CD4-positive, alpha-beta T cell treated with Interleukin-1 beta for 1 hour (primary cell): ENCODE data around the gene PUS1.
"Not testable (repeated sequence)": the region's sequence is repeated elsewhere in the genome, so short reads cannot be mapped to it uniquely, and the experiment has no call there.

Experiments
- DNase-seq, 2 donors: peaks; one replicate each; pipeline ENCODE4 v3.0.0-alpha.2; 2020 to 2022

Gene PUS1

DNA sequence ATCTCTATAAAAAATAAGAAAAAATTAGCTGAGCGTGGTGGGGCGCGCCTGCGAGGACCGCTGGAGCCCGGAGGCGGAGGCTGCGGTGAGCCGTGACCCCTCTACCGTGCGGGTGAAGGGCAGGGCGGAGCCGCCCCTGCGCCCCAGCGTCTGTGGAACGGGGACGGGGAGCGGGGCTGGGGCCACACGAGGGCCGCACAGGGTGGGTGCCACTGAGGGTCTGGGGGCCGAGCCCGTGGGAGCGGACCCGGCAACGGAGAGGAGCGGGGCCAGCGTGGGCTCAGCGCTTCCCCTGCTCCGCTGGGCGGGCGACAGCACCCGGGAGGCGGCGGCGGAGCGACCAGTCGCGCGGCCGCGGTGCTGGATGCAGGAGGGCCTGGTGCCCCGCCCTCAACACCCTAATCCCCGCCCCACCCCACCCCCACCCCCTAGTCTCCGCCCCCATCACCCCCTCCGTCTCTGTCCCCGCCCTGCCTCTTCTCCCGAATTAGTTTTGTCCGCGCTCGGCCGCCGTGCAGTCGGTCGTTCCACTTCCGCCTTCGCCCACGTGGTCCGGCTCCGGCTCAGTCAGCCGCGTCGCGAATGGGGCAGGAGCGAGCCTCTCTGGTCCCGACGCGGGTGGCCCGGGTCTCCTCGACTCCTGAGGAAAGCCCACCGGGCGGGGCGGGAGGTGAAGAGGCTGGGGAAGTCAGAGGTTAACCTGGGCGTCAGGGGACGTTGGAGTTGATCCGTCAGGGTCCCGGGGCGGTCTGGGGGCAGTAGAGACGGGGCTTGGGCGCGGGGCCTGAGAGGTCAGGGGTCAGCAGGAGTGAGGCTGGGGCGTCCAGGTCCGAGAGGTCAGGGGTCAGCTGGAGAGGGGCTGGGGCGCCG is at the start of gene PUS1:
PUS1 (plus strand) TSS at position 566 of the 870 bp plus-strand sequence. CDS start 447 bp downstream, outside the sequence.
- DNase-seq = peak; percentile 95

DNA sequence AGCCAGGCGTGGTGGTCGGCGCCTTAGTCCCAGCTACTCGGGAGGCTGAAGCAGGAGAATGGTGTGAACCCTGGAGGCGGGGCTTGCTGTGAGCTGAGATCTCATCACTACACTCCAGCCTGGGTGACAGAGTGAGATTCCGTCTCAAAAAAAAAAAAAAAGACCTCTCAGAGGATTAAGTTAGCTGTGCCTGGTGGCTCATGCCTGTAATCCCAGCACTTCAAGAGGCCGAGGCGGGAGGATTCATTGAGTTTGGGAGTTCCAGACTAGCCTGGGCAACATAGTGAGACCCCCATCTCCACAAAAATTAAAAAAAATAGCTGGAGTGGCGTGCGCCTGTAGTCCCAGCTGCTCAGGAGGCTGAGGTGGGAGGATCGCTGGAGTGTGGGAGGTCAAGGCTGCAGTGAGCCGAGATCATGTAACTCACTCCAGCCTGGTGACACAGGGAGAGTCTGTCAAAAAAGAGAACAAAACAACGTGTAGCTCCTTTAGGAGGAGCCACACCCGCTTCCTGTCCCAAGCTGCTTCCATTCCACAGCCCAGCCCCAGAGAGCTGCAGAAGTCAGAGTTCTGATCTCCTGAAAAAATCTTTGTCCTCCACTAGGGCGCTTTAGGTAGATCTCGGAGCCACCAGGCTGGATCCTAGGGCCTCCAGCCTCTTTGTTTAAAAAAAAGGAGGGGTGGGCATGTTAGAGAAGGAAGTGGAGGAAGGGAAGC is 46.1 kb upstream of the PUS1 start:
- DNase-seq = peak in 1 of 2 donors; percentile 28

DNA sequence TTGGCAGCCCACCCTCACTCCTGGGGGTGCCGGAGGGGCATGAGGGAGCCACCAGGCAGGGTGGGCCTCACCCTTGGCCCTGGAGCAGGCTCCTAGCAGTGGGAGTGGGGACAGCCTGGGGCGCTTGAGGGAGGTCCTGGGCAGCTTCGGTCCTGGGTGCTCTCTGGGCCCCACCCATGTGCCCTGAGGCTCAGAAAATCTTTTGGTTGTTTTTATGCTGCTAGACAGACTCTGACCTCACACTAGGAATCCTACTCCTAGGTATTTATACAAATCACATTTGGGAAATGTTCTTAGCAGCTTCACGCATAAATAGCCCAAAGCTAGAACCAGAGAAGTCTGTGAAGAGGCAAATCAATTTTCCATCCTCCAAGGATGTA is 45.6 kb upstream of the PUS1 start:
- DNase-seq = no peak

DNA sequence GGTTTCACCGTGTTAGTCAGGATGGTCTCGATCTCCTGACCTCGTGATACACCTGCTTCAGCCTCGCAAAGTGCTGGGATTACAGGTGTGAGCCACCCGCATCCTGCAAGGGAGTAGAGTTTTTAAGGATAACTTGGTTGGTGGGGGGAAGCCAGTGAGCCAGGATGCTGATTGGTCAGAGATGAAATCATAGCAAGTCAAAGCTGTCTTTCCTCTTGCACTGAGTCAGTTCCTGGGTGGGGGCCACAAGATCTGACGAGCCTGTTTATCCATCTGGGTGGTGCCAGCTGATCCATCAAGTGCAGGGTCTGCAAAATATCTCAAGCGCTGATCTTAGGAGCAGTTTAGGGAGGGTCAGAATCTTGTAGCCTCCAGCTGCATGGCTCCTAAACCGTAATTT is 44.0 kb upstream of the PUS1 start:
- not testable (repeated sequence) for DNase-seq

DNA sequence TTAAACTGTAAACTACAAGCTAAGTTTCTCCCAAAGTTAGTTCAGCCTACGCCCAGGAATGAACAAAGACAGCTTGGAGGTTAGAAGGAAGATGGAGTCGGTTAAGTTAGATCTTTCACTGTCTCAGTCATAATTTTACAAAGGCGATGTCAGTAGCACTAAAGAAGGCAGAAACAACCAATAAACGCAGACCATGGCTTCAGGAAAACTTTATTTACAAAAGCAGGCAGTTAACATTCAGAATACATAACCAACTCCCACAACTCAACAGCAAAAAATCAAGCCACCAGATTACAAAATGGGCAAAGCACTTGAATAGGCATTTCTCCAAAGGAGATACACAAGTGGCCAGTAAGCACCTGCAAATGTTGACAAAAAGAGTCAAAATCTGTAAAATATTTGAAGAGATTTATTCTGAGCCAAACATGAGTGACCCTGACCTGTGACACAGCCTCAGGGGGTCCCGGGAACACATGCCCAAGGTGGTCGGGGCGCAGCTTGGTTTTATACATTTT is 43.5 kb upstream of the PUS1 start:
- DNase-seq = no peak

DNA sequence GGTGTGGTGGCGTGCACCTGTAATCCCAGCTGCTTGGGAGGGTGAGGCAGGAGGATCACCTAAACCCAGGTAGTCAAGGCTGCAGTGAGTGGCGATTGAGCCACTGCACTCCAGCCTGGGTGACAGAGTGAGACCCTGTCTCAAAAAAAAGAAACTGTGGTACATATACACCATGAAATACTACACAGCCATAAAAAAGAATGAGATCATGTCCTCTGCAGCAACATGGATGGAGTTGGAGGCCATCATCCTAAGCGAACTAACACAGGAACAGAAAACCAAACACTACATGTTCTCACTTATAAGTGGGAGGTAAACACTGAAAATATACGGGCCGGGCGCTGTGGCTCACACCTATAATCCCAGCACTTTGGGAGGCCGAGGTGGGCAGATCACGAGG is 37.4 kb upstream of the PUS1 start:
- DNase-seq = not testable (repeated sequence)

DNA sequence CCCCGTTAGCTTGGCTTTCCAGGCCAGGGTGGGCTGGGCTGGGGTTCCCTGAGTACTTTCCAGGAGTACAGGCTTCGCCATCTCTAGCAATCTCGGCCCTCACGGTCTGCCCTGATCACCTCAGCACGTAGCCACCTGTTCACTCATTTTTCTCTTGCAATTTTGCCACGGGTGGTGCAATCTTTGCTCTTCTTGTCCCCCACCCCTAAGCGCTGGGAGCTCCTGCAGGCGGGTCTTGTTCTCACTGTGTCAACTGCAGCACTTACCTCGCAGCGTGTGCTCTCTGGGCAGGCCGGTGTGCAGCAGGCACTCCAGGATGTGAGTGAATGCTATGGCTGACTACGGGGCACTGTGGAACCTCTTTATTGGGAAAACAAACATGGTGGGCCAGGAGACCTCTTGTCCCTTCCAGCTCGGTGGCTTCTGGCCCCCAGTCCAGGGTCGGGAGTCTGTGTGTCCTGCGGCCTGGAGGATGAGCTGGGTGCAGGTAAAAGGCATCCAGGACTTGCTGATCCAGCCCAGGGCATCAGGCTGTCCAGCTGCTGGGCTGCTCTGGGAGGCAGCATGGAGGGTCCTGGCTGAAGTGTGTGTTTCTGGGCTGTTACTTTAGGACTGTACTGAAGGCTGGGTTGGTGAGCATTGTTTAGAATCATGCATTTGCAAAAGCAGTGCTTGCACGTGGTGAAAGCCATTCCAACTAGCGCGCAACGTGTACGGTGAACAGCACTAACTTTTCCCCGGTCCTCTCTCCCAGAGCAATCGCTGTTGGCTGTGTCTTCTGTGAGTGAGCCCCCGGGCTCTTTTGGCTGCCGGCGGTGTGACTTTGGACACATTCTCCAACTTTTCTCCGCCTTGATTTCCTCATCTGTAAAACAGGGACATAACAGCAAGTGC is 36.1 kb upstream of the PUS1 start:
- DNase-seq = no peak

DNA sequence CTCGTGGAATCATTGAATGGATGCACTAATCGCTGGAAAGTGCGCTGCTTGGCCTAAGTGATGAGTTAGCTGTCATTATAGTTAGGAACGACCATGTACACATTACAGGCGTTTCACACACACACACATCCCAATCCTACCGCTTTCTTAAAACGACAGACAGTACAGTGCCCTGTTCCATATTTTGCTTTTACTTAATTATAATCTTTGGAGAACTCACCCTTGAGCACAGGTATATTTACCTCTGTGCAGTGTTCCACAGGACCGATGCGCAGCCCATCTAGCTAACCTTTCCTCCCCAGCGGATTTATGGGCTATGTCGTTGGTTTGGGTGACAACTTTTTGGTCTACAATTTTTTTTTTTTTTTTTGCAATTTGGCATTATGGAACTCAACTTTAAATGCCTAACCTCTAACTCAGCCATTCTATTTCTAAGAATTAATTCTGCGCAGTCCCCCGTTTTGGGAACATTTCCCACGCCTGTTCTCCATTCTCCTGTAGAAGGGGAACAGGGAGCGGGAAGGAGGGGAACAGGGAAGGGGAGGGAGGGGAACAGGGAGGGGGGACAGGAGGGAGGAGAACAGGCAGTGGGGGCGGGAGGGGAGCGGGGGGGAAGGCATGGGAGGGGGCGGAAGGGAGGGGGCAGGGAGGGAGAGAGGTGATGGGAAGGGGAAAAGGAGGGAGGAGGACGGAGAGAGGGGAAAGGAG is 35.3 kb upstream of the PUS1 start:
- no peak for DNase-seq

DNA sequence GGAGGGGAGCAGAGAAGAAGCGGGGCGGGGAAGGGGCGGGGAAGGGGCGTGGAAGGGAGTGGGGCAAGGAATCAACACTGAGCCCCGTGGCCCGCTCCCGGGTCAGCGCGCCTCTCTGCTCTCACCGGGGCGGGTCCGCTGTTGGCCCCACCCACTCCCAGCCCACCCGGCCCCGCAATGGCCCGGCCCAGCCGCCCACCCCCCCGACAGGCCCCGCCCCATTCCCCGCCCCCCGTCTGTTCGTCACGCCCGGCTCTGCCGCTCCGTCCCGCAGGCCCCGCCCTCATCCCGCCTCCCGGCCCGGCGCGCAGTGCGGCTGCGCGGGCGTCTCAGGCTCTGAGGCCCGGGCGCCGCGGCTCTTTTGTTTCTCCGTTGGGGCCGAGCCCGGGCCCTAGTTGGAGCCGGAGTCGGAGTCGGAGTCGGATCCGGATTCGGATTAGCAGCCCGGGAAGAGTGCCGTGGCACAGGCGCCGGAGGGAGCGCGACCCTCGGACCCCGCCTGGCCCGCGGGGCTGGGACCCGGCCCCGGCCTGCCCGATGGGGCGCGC is 34.7 kb upstream of the PUS1 start, which contains the start of gene ULK1:
ULK1 (plus strand) TSS at position 310 of the 548 bp plus-strand sequence. CDS start 380 bp downstream, outside the sequence.
- peak; percentile 92 for DNase-seq

DNA sequence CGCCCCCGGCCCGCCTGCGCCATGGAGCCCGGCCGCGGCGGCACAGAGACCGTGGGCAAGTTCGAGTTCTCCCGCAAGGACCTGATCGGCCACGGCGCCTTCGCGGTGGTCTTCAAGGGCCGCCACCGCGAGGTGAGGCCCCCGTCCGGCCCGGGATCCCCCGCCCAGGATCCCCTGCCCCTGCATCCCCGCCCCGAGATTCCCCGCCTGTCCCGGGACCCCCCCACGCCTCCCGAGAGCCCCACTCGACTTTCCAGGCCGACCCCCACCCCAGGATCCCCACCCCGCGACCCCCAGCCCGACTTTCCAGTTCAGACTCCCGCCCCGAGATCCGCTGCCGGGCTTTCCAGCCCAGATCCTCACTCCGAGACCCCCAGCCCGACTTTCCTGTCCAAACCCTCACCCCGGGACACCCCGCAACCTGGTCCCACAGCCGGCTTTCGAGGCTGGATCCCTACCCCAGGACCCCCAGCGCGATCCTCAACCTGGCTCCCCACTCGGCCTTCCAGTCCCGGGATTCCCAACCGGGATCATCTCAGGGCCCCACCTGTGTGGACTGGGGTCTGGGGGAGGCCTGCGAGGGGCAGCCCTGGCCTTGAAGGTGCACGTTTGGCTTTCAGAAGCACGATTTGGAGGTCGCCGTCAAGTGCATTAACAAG is 34.0 kb upstream of the PUS1 start:
- no peak for DNase-seq

DNA sequence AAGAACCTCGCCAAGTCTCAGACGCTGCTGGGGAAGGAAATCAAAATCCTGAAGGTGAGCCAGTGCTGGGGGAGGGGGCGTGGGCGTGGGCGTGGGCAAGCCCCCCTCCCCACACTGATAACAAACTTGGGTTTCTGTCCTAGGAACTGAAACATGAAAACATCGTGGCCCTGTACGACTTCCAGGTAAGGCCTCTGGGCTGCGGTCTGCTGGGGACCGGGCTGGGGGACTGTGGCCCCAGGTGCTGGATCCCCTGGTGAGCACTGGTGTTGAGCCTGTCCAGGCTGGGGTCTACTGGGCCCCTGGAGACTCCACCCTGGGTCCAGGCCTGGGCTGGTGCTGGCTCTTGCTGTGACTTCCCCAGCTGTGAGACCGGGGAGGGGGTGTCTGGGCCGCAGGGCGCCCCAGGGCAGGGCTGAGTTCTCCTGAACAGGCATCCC is 33.4 kb upstream of the PUS1 start:
- peak in 1 of 2 donors; percentile 10 for DNase-seq

DNA sequence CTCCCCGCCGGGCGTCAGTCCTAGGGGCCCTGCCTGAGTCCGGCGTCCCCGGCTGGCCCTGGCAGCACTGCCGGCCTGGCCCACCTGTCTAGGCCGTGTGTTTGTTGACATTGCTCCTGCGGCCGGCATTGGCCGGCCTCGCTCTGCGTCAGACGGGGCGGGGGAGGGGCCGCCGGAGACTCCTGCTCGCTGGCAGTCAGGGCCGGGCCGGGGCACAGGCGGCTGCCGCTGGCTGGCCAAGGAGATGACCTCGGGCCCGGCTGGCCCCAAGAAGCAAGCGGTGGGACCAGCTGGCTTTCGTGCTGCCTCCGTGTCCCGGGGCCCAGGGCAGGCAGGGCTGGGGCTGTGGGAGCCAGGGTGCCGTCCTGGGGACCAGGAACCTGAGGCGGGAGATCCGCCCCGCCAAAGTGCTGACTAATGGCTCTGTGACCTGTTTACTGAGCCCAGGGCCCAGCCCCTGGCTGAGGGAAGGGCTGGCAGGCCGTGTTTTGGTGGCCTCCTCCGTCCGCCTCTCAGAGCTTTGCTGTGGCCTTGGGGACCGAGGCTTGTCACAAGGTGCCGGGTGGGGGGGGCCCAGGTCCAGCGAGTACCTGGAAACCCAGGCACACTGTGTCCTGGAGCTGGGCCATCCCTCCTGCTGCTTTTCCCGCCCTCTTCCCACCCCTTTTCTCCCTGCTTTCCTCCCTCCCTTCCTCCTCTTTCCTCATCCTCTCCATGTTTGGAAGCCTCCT is 32.8 kb upstream of the PUS1 start:
- peak; percentile 65 to 75 for DNase-seq

DNA sequence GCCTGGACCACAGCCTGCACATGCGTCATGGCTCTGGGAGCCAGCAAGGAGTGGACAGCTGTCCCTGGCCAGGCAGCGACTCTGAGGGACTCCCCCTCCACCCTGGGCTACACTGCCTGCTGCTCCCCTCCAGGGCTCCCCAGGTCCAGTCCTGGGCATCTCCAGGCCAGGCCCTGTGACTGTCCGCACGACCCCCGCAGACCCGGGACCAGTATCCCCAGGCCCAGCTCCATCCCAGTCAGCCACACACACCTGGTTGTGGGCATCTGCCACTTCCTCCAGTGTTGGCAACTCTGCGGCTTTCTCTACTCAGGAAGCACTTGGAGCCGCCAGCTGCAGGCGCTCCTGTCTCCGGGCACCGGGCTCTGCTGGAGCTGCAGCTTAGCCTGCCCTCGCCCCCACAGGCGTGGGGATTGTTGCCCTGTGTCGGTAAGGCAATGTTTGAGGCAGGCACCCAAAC is 32.2 kb upstream of the PUS1 start:
- no peak for DNase-seq

DNA sequence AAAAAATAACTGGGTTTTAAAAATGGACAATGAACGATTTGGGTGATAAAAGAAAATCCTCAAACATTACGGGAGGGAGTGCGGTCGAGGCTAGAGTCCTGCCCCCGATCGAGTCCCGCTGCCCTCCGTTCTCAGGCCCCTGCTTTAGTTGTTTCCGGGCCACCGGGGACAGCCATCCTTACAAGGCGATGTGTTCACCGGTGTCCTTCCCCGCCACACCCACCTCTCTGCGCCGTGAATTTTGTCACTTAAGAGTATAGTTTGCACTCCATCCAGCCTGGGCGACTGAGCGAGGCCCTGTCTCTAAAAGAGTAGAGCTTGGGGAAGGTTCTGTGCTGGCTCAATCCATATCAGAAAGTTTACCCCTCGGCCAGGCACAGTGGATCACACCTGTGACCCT is 31.8 kb upstream of the PUS1 start:
- no peak for DNase-seq

DNA sequence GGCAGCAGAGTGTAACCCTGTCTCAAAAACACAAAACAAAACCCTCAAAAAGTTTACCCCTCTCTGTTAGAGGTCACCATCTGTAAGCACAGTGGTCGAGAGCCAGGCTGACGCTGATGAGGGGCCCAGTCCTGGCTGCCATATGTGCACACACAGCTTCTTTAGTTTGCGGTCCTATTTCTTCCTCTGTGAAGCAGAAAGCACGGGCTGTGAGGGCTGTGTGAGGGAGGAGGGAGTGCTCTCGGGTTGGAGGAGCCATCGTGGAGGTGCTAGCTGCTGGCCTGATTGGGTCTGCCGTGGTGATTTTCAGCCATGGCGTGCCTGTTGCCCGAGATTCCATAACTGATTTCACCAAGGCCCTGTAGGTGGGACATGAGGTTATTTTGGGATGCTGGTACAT is 31.2 kb upstream of the PUS1 start:
- DNase-seq = no peak

DNA sequence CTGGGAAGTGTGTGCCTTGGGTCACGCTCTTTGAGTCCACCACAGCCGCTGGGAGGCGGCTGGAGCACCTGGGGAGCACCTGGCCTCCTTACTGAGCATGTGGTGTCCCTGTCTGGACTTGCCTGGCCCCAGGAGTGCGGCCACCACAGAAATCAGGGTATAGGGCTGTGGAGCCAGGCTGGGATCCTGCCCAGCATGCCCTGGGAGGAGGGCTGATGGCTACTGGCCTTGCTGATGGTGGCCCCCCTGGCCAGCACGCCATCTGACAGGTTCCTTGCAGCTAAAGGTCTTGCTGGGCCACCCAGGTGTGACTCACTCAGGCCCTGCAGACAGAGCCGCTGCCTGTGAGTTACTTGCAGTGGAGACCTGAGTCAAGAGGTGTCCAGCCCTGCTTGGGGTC is 28.7 kb upstream of the PUS1 start:
- no peak for DNase-seq

DNA sequence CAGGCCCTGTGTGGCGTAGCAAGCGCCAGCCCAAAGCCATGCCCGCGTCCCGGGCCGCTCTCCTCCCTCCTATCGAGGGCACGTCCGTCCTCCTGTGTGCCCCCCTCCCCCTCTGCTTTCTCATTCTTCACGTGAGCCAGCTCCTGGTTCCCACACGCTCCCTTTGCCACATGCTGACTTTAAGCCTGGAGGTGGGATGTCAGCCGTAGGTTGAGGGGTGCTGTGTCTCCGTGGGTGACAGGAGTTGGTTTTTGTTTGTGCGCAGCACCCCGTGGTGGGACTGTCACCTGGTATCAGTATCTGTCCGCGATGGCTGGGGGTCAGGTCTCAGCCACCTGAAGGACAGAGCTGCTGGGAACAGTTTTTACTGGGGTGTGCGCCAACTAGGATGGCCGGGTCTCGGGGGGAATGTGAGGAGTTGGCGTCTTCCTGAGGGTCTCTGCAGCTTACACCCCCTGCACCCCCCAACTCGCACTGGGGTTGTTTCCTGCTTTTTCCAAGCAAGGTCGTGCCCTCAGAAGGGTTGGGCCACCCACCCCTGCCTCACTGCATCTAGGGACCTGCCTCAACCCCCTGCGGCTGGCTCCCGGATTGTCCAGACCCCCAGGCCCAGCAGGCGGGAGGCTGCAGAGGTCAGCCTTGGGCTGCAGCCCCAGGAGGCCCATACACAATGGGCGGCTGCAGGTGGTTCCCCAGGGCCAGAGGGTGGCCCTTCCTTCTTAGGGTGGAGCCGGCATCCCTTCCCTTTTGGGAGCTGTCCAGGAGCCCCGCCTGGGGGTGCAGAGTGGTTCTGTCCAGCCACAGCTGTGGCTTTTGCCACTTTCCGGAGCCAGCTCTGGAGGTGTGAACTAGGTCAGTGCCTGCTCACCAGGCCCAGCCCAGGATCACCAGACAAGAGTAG is 27.4 kb upstream of the PUS1 start:
- DNase-seq = no peak

DNA sequence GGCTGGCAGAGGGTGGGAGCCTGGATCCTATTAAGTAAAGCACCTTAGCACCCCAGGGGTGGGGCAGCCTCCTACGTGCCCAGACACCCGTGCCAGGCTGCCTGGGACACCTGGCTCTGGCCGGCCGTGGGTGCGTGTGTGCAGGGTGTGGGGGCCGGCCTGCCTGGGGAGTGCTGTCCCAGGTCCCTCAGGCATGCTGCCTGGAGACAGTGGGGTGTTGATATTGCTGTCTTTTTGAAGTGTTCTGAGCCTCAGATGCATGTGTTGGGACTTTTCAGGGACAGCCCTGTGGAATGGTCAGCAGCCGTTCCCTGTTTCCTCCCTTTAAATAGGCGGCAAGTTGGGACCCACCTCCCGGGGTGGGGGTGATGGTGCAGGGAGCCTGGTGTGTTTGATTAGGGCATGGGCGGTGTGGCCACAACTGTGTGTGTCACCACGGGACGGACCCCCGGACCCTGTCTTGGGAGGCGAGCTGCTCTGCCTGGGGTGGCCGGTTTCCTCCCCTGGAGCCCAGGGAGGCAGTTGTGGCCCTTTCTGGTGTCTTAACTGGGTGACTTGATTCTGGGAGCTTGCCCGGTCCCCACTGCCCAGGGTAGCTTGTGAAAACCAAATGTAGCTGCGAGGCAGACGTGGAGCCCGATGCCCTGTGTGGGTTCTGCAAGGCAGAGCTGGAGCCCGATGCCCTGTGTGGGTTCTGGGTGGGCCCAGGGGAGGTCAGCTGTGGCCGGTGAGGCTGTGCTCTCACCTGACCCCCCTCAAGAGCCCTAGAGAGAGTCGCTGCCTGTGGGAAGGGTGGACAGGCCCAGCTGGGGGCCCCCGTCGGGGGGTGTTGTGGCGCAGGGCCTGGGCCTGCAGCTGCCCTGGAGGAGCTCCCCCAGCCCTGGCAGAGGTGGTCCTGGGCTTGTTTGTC is 26.5 kb upstream of the PUS1 start:
- DNase-seq = no peak
